ENCODE results near the gene ATR. TPM values are rescaled to one million over a fixed set of nuclear protein-coding genes. Genes with fewer than 3 reads are reported as not detected.

ATR gene
- 18.3 and 29.9 TPM in 2 replicates for total RNA-seq (2014; rRNA removed; shearing (Covaris generic))

- peak; percentile 93 for DNase-seq
- no peaks in the 10 kb centered on the region for H3K36me3 ChIP-seq (replicated peaks; ENCODE audit: control insufficient read depth, insufficient read depth, low read length)
Observed at GRCh38 chr3:142578329-142579223, at the start of gene ATR. Gene ATR, minus strand, starts transcription at chr3:142578733. Its CDS starts 29 bp downstream, at chr3:142578704.

GRCh38 chr3:142626971-142627370, 48.4 kb upstream of the ATR start:
- H3K4me3 ChIP-seq (ENCODE audit: insufficient read depth, low read depth, low read length) = no peak overlapping the region
- no peak for DNase-seq
- H3K36me3 ChIP-seq (replicated peaks; ENCODE audit: control insufficient read depth, insufficient read depth, low read length) = no peaks in the 10 kb centered on the region

More at GRCh38 chr3:142578329-142579223, at the start of gene ATR:
- Histone ChIP-seq H3K27me3 (ENCODE audit: control insufficient read depth, insufficient read depth, low read length) (no peaks in the 10 kb centered on the region), H3K4me3 (ENCODE audit: insufficient read depth, low read depth, low read length) (peak within 1 kb of the TSS; percentile 99)

GRCh38 chr3:142625153-142625440, 46.6 kb upstream of the ATR start:
- no peak overlapping the region for H3K4me3 ChIP-seq (ENCODE audit: insufficient read depth, low read depth, low read length)
- H3K27me3 ChIP-seq (ENCODE audit: control insufficient read depth, insufficient read depth, low read length) = no peaks in the 10 kb centered on the region
- H3K36me3 ChIP-seq (replicated peaks; ENCODE audit: control insufficient read depth, insufficient read depth, low read length) = no peaks in the 10 kb centered on the region
- no peak for DNase-seq

More at GRCh38 chr3:142626971-142627370, 48.4 kb upstream of the ATR start:
- H3K27me3 ChIP-seq (ENCODE audit: control insufficient read depth, insufficient read depth, low read length) = no peaks in the 10 kb centered on the region

DNA sequence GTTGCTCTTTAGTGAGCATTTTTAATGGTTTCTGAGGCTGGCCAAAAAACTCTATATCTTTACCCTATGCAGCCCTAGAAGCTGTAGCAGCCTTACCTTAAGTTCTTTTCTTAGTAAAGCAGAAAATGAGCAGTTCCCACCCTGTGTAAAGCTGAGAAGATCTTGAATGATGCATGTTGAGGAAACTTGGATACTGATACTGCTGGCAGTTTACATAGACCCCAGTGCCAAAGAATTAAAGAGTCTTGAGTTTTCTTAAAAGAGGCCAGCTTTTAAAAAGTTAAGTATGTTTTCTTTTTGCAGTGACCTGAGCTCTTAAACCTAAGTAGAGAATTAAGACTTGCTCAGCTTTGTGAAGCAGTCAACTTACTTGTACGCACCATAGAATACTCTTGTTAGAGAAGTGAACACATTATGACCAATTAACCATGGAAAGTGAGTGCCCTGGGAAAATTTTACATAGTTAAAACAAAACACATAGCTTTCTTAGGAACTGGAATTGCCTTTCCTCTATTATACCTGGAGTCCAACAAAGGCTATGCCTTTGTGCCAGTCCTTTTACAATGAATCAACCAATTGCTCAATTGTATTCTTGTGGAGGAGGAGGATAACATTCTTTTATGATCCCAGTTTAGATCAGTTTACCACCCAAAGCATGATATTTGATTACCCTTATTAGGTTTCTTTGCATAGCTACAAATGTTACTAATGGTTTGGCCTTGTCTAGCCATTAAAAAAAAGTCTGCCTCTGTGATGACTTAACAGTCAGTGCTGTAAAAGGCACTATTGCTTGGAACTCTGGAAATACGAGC, 46.0 kb upstream of the ATR start:
- Histone ChIP-seq H3K36me3 (replicated peaks; ENCODE audit: control insufficient read depth, insufficient read depth, low read length) (no peaks in the 10 kb centered on the region), H3K27me3 (ENCODE audit: control insufficient read depth, insufficient read depth, low read length) (no peaks in the 10 kb centered on the region), H3K4me3 (ENCODE audit: insufficient read depth, low read depth, low read length) (no peak overlapping the region)
- no peak for DNase-seq

GRCh38 chr3:142623194-142623593, 44.7 kb upstream of the ATR start:
- Histone ChIP-seq H3K36me3 (replicated peaks; ENCODE audit: control insufficient read depth, insufficient read depth, low read length) (no peaks in the 10 kb centered on the region), H3K27me3 (ENCODE audit: control insufficient read depth, insufficient read depth, low read length) (no peaks in the 10 kb centered on the region), H3K4me3 (ENCODE audit: insufficient read depth, low read depth, low read length) (no peak overlapping the region)
- no peak for DNase-seq

DNA sequence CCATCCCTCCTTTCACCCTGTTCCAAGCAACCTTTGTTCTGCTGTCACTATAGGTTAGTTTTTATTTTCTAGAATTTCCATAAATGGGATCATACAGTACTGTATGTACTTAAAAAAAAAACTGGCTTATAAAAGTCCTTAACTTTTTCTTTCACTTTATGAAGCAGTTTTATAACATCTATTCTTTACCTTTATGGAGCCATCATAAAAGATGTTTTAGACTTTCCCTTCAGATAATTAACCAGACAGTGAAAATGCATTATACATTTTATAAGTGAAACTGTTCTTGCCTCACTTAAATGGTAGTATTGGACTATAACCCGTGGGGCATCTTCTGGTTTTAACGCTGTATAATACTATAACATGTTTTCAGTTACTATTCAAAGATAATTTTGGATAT, 43.9 kb upstream of the ATR start:
- Histone ChIP-seq H3K27me3 (ENCODE audit: control insufficient read depth, insufficient read depth, low read length) (no peaks in the 10 kb centered on the region), H3K36me3 (replicated peaks; ENCODE audit: control insufficient read depth, insufficient read depth, low read length) (no peaks in the 10 kb centered on the region), H3K4me3 (ENCODE audit: insufficient read depth, low read depth, low read length) (no peak overlapping the region)
- DNase-seq = no peak

GRCh38 chr3:142618917-142619461, 40.5 kb upstream of the ATR start:
- DNase-seq = no peak
- no peaks in the 10 kb centered on the region for H3K36me3 ChIP-seq (replicated peaks; ENCODE audit: control insufficient read depth, insufficient read depth, low read length)

GRCh38 chr3:142615171-142615570, 36.6 kb upstream of the ATR start:
- no peaks in the 10 kb centered on the region for H3K27me3 ChIP-seq (ENCODE audit: control insufficient read depth, insufficient read depth, low read length)
- no peak overlapping the region for H3K4me3 ChIP-seq (ENCODE audit: insufficient read depth, low read depth, low read length)
- no peaks in the 10 kb centered on the region for H3K36me3 ChIP-seq (replicated peaks; ENCODE audit: control insufficient read depth, insufficient read depth, low read length)
- no peak for DNase-seq

More at GRCh38 chr3:142618917-142619461, 40.5 kb upstream of the ATR start:
- Histone ChIP-seq H3K27me3 (ENCODE audit: control insufficient read depth, insufficient read depth, low read length) (no peaks in the 10 kb centered on the region), H3K4me3 (ENCODE audit: insufficient read depth, low read depth, low read length) (no peak overlapping the region)

- Histone ChIP-seq H3K27me3 (ENCODE audit: control insufficient read depth, insufficient read depth, low read length) (no peaks in the 10 kb centered on the region), H3K36me3 (replicated peaks; ENCODE audit: control insufficient read depth, insufficient read depth, low read length) (no peaks in the 10 kb centered on the region), H3K4me3 (ENCODE audit: insufficient read depth, low read depth, low read length) (no peak overlapping the region)
- DNase-seq = no peak
Observed at GRCh38 chr3:142614059-142614626, 35.6 kb upstream of the ATR start.

DNA sequence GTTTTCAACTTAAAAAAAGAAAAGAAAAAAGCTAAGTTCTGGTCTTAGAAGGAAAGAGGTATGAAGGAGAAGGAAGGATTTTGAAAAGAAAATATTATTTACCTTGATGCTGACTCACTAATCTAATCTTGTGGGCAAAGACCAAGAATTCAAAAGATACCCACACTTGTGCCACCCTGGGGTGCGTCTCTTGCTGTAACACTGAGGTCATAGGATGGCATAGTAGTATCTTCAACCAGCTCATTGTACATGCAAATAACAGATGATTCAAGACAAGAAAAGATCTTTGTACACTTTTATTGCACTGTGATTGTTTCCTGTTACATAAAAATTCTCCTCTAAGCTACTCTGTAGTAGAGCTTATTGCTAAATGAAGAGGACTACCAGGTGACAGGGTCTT, 35.0 kb upstream of the ATR start:
- no peak for DNase-seq
- H3K36me3 ChIP-seq (replicated peaks; ENCODE audit: control insufficient read depth, insufficient read depth, low read length) = no peaks in the 10 kb centered on the region

DNA sequence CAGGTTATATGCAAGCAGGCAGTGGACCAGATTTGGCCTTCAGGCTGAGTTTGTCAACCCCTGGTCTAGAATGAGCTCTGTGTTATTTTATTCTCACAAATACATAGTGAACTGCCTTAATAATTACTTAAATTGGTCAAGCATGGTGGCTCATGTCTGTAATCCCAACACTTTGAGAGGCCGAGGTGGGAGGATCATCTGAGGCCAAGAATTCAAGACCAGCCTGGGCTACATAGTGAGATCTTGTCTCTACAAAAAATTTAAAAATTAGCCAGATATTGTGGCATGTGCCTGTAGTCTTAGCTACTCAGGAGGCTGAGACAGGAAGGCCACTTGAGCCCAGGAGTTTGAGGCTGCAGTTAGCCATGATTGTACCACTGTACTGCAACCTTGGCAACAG, 32.7 kb upstream of the ATR start:
- no peaks in the 10 kb centered on the region for H3K36me3 ChIP-seq (replicated peaks; ENCODE audit: control insufficient read depth, insufficient read depth, low read length)

More for the DNA sequence above, 35.0 kb upstream of the ATR start:
- no peak overlapping the region for H3K4me3 ChIP-seq (ENCODE audit: insufficient read depth, low read depth, low read length)
- no peaks in the 10 kb centered on the region for H3K27me3 ChIP-seq (ENCODE audit: control insufficient read depth, insufficient read depth, low read length)

GRCh38 chr3:142609136-142609535, 30.6 kb upstream of the ATR start:
- Histone ChIP-seq H3K27me3 (ENCODE audit: control insufficient read depth, insufficient read depth, low read length) (no peaks in the 10 kb centered on the region), H3K4me3 (ENCODE audit: insufficient read depth, low read depth, low read length) (no peak overlapping the region), H3K36me3 (replicated peaks; ENCODE audit: control insufficient read depth, insufficient read depth, low read length) (no peaks in the 10 kb centered on the region)
- no peak for DNase-seq

More for the DNA sequence above, 32.7 kb upstream of the ATR start:
- no peaks in the 10 kb centered on the region for H3K27me3 ChIP-seq (ENCODE audit: control insufficient read depth, insufficient read depth, low read length)
- H3K4me3 ChIP-seq (ENCODE audit: insufficient read depth, low read depth, low read length) = no peak overlapping the region
- no peak for DNase-seq

GRCh38 chr3:142608631-142609030, 30.1 kb upstream of the ATR start:
- no peak for DNase-seq
- no peak overlapping the region for H3K4me3 ChIP-seq (ENCODE audit: insufficient read depth, low read depth, low read length)
- H3K27me3 ChIP-seq (ENCODE audit: control insufficient read depth, insufficient read depth, low read length) = no peaks in the 10 kb centered on the region
- no peaks in the 10 kb centered on the region for H3K36me3 ChIP-seq (replicated peaks; ENCODE audit: control insufficient read depth, insufficient read depth, low read length)

DNA sequence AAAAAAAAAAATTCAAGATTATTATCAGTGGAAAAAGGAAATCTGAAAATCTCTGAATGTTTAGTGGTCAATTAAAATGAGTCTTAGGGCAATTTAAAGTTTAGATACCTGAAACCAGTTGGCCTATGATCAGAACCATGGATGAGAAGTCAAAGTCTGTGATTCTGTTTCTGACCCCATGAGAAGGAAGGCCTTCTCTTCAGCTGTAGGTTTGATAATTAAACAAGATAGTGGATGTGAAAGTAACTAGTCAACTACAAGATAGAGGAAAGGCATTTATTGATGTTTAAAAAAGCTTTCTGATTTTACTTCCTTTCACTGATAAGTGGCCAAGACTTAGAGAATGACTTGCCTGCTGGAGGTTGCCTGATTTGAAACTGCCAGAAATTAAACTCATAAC, 26.4 kb upstream of the ATR start:
- DNase-seq = no peak
- no peaks in the 10 kb centered on the region for H3K27me3 ChIP-seq (ENCODE audit: control insufficient read depth, insufficient read depth, low read length)
- H3K4me3 ChIP-seq (ENCODE audit: insufficient read depth, low read depth, low read length) = no peak overlapping the region
- H3K36me3 ChIP-seq (replicated peaks; ENCODE audit: control insufficient read depth, insufficient read depth, low read length) = no peaks in the 10 kb centered on the region

Measured in H7 (cell line).